ENCODE results near the gene ZFC3H1.
"Not testable (repeated sequence)": the region's sequence is repeated elsewhere in the genome, so short reads cannot be mapped to it uniquely, and the experiment has no call there.

Gene ZFC3H1

GRCh38 chr12:71663561-71664410, at the start of gene ZFC3H1, which contains the start of gene THAP2:
TSS of gene ZFC3H1 (minus strand) at chr12:71663848. CDS start at chr12:71663610, 238 bp downstream.
TSS of gene THAP2 (plus strand) at chr12:71664301. CDS start at chr12:71664510, 209 bp downstream.
- FAIRE-seq (peak; percentile 99), DNase-seq (ENCODE audit: extremely low spot score, insufficient read length, low read depth) (peak; percentile 81)

GRCh38 chr12:71710276-71711125, 46.9 kb upstream of the ZFC3H1 start:
- DNase-seq (ENCODE audit: extremely low spot score, insufficient read length, low read depth) (no peak), FAIRE-seq (no peak)

- no peak for FAIRE-seq
Measured at GRCh38 chr12:71708658-71709057, 45.0 kb upstream of the ZFC3H1 start.

GRCh38 chr12:71704920-71705319, 41.3 kb upstream of the ZFC3H1 start:
- FAIRE-seq (no peak), DNase-seq (ENCODE audit: extremely low spot score, insufficient read length, low read depth) (no peak)

More at GRCh38 chr12:71708658-71709057, 45.0 kb upstream of the ZFC3H1 start:
- no peak for DNase-seq (ENCODE audit: extremely low spot score, insufficient read length, low read depth)

GRCh38 chr12:71703206-71703605, 39.6 kb upstream of the ZFC3H1 start:
- DNase-seq (ENCODE audit: extremely low spot score, insufficient read length, low read depth) (no peak), FAIRE-seq (no peak)

GRCh38 chr12:71702590-71702989, 38.9 kb upstream of the ZFC3H1 start:
- FAIRE-seq: no peak
- DNase-seq (ENCODE audit: extremely low spot score, insufficient read length, low read depth): no peak

GRCh38 chr12:71702181-71702580, 38.5 kb upstream of the ZFC3H1 start:
- FAIRE-seq; DNase-seq (ENCODE audit: extremely low spot score, insufficient read length, low read depth): not testable (repeated sequence)

- FAIRE-seq (no peak), DNase-seq (ENCODE audit: extremely low spot score, insufficient read length, low read depth) (no peak)
Measured at GRCh38 chr12:71695782-71696181, 32.1 kb upstream of the ZFC3H1 start.

GRCh38 chr12:71694099-71694820, 30.6 kb upstream of the ZFC3H1 start:
- FAIRE-seq: peak; percentile 82
- peak; percentile 18 for DNase-seq (ENCODE audit: extremely low spot score, insufficient read length, low read depth)

- FAIRE-seq: peak; percentile 26
- DNase-seq (ENCODE audit: extremely low spot score, insufficient read length, low read depth): not testable (repeated sequence)
Measured at GRCh38 chr12:71693651-71694050, 30.0 kb upstream of the ZFC3H1 start.

- no peak for DNase-seq (ENCODE audit: extremely low spot score, insufficient read length, low read depth)
- no peak for FAIRE-seq
Measured at GRCh38 chr12:71693126-71693525, 29.5 kb upstream of the ZFC3H1 start.

GRCh38 chr12:71691504-71692129, 28.0 kb upstream of the ZFC3H1 start:
- DNase-seq (ENCODE audit: extremely low spot score, insufficient read length, low read depth) (no peak), FAIRE-seq (no peak)

GRCh38 chr12:71688961-71689570, 25.4 kb upstream of the ZFC3H1 start:
- FAIRE-seq (no peak), DNase-seq (ENCODE audit: extremely low spot score, insufficient read length, low read depth) (no peak)

GRCh38 chr12:71687172-71687571, 23.5 kb upstream of the ZFC3H1 start:
- FAIRE-seq; DNase-seq (ENCODE audit: extremely low spot score, insufficient read length, low read depth): not testable (repeated sequence)

- DNase-seq (ENCODE audit: extremely low spot score, insufficient read length, low read depth) (no peak), FAIRE-seq (no peak)
Measured at GRCh38 chr12:71686658-71687025, 23.0 kb upstream of the ZFC3H1 start.

- FAIRE-seq (peak; percentile 87), DNase-seq (ENCODE audit: extremely low spot score, insufficient read length, low read depth) (peak; percentile 63)
Measured at GRCh38 chr12:71685914-71686657, 22.4 kb upstream of the ZFC3H1 start, which contains the start of gene TMEM19. TSS of gene TMEM19 (plus strand) at chr12:71686082. CDS start at chr12:71686681, 599 bp downstream.

GRCh38 chr12:71685312-71685906, 21.8 kb upstream of the ZFC3H1 start:
- FAIRE-seq: no peak
- no peak for DNase-seq (ENCODE audit: extremely low spot score, insufficient read length, low read depth)

- FAIRE-seq (peak; percentile 29), DNase-seq (ENCODE audit: extremely low spot score, insufficient read length, low read depth) (no peak)
Measured at GRCh38 chr12:71684081-71684480, 20.4 kb upstream of the ZFC3H1 start.
